GM21737 (cell line): ENCODE data around the gene ZNF223.

Experiments used
- ATAC-seq: cut with Tn5 transposase; IDR thresholded peaks from one replicate; pipeline ENCODE4 v1.9.1; 2021; ENCODE audit warnings: mild to moderate bottlenecking, moderate library complexity; ENCODE audit not compliant: unreplicated experiment

The ZNF223 gene

GRCh38 chr19:44051650-44052402 is at the start of gene ZNF223:
Gene ZNF223, plus strand, starts transcription at chr19:44052036. Its CDS starts 3,141 bp downstream, at chr19:44055177.
- ATAC-seq = no peak

- no peak for ATAC-seq
Observed at GRCh38 chr19:44002212-44002565, 49.6 kb upstream of the ZNF223 start.

GRCh38 chr19:44002566-44003460 is 49.0 kb upstream of the ZNF223 start, which contains the start of gene ZNF230:
Gene ZNF230, plus strand, starts transcription at chr19:44002957. Its CDS starts 4,122 bp downstream, at chr19:44007079.
- ATAC-seq = peak; percentile 94

- ATAC-seq = peak; percentile 32
Observed at GRCh38 chr19:44003461-44004009, 48.3 kb upstream of the ZNF223 start.

- ATAC-seq = no peak
Observed at GRCh38 chr19:44005973-44006372, 45.9 kb upstream of the ZNF223 start.

GRCh38 chr19:44007473-44007872 is 44.4 kb upstream of the ZNF223 start:
- no peak for ATAC-seq

GRCh38 chr19:44010468-44010867 is 41.4 kb upstream of the ZNF223 start:
- ATAC-seq = no peak

- ATAC-seq = no peak
Observed at GRCh38 chr19:44019498-44019897, 32.3 kb upstream of the ZNF223 start.

- ATAC-seq = no peak
Observed at GRCh38 chr19:44021221-44021620, 30.6 kb upstream of the ZNF223 start.

GRCh38 chr19:44024900-44025216 is 27.0 kb upstream of the ZNF223 start:
- no peak for ATAC-seq

GRCh38 chr19:44025217-44025936 is 26.5 kb upstream of the ZNF223 start, which contains the start of gene ZNF222:
Gene ZNF222, plus strand, starts transcription at chr19:44025379. Its CDS starts 58 bp downstream, at chr19:44025437.
- peak; percentile 91 for ATAC-seq

GRCh38 chr19:44026622-44027021 is 25.2 kb upstream of the ZNF223 start:
- ATAC-seq = no peak

- no peak for ATAC-seq
Observed at GRCh38 chr19:44032001-44032610, 19.7 kb upstream of the ZNF223 start.

- no peak for ATAC-seq
Observed at GRCh38 chr19:44042147-44042546, 9.7 kb upstream of the ZNF223 start.

GRCh38 chr19:44050740-44051649 is 841 bp upstream of the ZNF223 start:
- ATAC-seq = no peak

GRCh38 chr19:44055870-44056269 is 4.0 kb downstream of the ZNF223 start:
- no peak for ATAC-seq

GRCh38 chr19:44059229-44059628 is 7.4 kb downstream of the ZNF223 start:
- no peak for ATAC-seq

- no peak for ATAC-seq
Observed at GRCh38 chr19:44061038-44061437, 9.2 kb downstream of the ZNF223 start.

- no peak for ATAC-seq
Observed at GRCh38 chr19:44066305-44066704, 14.5 kb downstream of the ZNF223 start.

GRCh38 chr19:44069415-44069814 is 17.6 kb downstream of the ZNF223 start:
- ATAC-seq = no peak
